Measurements from ENCODE around the gene GPR39.

Gene GPR39

GRCh38 chr2:132646540-132647108, 230.0 kb downstream of the GPR39 start:
- no peak for DNase-seq

GRCh38 chr2:132651115-132652045, 234.8 kb downstream of the GPR39 start:
- no peak for DNase-seq

- DNase-seq: no peak
These were observed 235.9 kb downstream of the GPR39 start for GRCh38 chr2:132652474-132652873.

GRCh38 chr2:132654335-132654734, 237.7 kb downstream of the GPR39 start:
- no peak for DNase-seq

- no peak for DNase-seq
These were observed 238.4 kb downstream of the GPR39 start for GRCh38 chr2:132654968-132655367.

- no peak for DNase-seq
These were observed 239.8 kb downstream of the GPR39 start for GRCh38 chr2:132656266-132656975.

DNA sequence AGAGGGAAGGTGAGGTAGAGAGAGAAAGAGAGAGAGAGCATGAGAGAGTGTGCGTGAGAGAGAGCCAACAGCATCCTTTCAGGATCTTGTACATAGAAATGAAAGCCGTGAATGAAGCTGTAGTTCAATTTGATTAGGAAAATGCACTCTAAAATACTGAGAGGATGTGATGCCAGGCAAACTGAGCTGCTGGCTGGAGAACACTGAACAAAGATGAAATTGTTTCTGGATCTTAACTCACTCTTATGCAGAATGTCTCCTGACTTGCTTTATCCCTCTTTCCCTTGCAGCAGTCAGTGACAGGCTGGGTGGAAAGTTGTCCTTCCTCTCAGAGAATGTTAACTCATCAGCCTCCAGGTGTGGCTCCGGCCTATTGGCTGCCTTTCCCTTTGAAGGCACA, 242.7 kb downstream of the GPR39 start:
- DNase-seq: no peak

- no peak for DNase-seq
These were observed 246.1 kb downstream of the GPR39 start for GRCh38 chr2:132662732-132663131.

- no peak for DNase-seq
These were observed 247.5 kb downstream of the GPR39 start for GRCh38 chr2:132664096-132664495.

GRCh38 chr2:132665401-132666140, 249.0 kb downstream of the GPR39 start:
- no peak for DNase-seq

DNA sequence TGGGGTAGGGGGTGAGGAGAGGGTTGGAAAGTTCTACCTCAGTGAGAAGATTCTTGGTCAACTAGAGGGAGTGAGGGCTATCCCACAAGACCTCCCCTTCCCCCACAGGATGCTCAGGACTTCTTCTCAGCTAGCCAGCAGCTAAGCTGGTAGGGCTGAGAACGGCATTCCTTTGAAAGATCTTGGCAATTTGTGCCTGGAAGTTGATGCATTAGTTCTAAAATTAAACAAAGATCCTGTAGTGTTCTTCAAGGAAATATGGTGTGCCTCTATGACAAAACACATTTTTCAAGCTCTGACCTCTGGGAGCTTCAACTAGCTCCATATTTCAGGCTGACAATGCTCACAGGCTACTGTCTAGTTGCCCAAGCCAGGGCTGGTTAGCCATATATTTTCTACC, 251.1 kb downstream of the GPR39 start:
- no peak for DNase-seq

GRCh38 chr2:132668189-132668823, 251.7 kb downstream of the GPR39 start:
- DNase-seq: no peak

DNA sequence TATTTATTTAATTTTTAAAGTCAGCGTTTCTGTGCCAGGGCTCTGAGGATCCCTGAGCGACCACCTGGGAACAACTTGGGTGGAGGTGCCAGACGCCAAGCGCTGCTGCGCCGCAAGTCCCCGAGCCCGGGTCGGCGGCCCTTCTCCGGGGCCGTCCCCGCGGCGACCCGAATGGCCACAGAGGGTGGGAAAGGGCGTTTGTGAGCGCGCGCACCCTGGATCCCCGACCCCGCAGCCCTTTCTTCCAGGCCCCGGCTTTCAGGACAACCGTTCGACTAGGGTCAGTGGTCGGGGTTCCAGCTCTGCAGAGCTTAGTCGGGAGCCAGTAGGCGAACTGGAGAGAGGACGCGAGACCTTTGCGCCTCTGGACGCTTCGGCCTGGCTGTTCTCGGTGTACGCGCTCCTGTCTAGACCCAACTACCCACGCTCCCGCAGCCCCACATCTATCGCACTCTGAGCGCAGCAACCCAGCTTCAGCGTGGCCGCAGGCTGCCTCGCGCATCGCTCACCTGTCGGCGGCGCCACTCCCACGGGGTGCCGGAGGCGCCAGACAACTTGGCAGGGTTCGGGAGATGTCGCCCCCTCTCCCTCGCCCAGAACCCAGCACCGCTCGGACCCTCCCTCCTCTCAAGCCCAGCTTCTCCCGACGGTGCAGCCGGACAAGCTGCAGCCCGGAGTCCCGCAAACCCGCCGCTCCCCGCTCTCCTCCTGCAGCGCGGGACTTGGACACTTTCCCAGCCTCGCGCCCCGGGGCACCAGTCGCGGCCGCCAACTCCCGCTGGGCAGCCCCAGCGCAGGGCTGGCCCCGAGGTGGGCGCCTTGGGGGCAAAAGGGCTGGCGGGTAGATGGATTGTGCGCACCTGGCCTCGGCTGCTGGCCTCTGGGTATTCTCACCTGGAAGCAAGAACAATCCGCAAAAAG, 252.6 kb downstream of the GPR39 start:
- no peak for DNase-seq

GRCh38 chr2:132669908-132670495, 253.4 kb downstream of the GPR39 start, which contains the start of gene LYPD1:
Gene LYPD1, minus strand, starts transcription at chr2:132670205. Its CDS starts 273 bp downstream, at chr2:132669932.
- DNase-seq: no peak

GRCh38 chr2:132670496-132671150, 254.0 kb downstream of the GPR39 start:
- DNase-seq: no peak

GRCh38 chr2:132671151-132671835, 254.7 kb downstream of the GPR39 start:
- no peak for DNase-seq

GRCh38 chr2:132676999-132677398, 260.4 kb downstream of the GPR39 start:
- DNase-seq: no peak

GRCh38 chr2:132677661-132678060, 261.1 kb downstream of the GPR39 start:
- no peak for DNase-seq

GRCh38 chr2:132678483-132678882, 261.9 kb downstream of the GPR39 start:
- no peak for DNase-seq

DNA sequence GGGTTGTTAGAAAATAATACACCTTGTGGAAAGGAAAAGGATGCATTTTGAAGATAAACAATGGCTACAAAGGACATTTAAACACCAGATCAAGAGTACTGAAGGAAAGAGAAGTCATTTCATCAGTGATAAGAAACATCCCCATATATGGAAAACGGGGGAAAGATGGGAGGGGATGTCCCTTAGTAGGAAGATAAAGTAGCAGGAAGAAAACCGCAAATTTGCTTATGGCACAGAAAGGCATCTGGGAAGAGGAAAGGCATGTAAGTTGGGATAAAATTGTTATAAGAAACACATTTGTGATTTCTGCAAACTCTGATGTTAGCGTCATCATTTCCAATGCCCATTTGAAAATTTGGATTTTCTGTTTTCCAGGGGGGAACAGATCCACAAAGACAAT, 263.9 kb downstream of the GPR39 start:
- DNase-seq: no peak
